HepG2 (cell line): ENCODE results near the gene RBM27. TPM values are rescaled to one million over a fixed set of nuclear protein-coding genes. Genes with fewer than 3 reads are reported as not detected.

Source experiments
- ATAC-seq: fragments of 200-7000 bp; cut with Tn5 transposase; 3 replicates; pipeline ENCODE4 v1.9.1; 2020; ENCODE audit warnings: mild to moderate bottlenecking, moderate library complexity
- BruUV-seq: library from RNA; stranded (reverse); fragments of 400-500 nt; replicated peaks from 2 replicates; lab custom pipeline; 2021; lab: Mats Ljungman, UMichigan
- CTCF ChIA-PET: fragments of 300-600 bp; formaldehyde crosslinking; extraction: SDS; loops from one replicate; lab custom pipeline; 2021; ENCODE audit warnings: low total read pairs, inconsistent platforms, low intra/inter-chr PET ratio; lab: Yijun Ruan, JAX
- POLR2A ChIA-PET: fragments of 350-600 bp; sonication (Branson Sonifier 250); formaldehyde crosslinking; loops from one replicate; lab custom pipeline; 2020; ENCODE audit warnings: antibody characterized with exemption, inconsistent platforms; lab: Yijun Ruan, JAX
- DNase-seq: peaks from one replicate; pipeline ENCODE4 v3.0.0-alpha.2; 2015; ENCODE audit warnings: low spot score
- FAIRE-seq: peaks from 3 replicates; lab custom pipeline; 2011; peaks lifted over from hg19 to GRCh38; lab: Jason Lieb, UNC
- H2AFZ ChIP-seq: one replicate; pipeline ENCODE4 v1.6.1; 2011; ENCODE audit warnings: low read length, inconsistent platforms
- H3K27ac ChIP-seq: fragments of 300-600 bp; 3 replicates; pipeline ENCODE4 v1.8.0; 2011; ENCODE audit warnings: mixed run types, mild to moderate bottlenecking, mixed read lengths, low read length, inconsistent platforms; ENCODE audit not compliant: insufficient read depth; ENCODE audit errors: extremely low read length
- H3K27me3 ChIP-seq, 2 experiments: fragments of 200-600 bp in 1 of 2; 2 replicates in 1 of 2; 3 replicates in 1 of 2; pipeline versions ENCODE4 v1.6.0 to v1.8.0; 2011; ENCODE audit warnings: low read length in 2 of 2, mild to moderate bottlenecking in 2 of 2, moderate library complexity in 2 of 2, inconsistent platforms in 1 of 2; ENCODE audit not compliant: insufficient read depth in 2 of 2, control insufficient read depth in 1 of 2
- H3K36me3 ChIP-seq, 2 experiments: fragments of 200-600 bp in 1 of 2; replicated peaks in 1 of 2; 2 replicates in 1 of 2; 3 replicates in 1 of 2; pipeline versions ENCODE4 v1.5.1 to v1.8.0; 2011; ENCODE audit warnings: low read length in 2 of 2, inconsistent platforms in 1 of 2; ENCODE audit not compliant: insufficient read depth in 2 of 2, control insufficient read depth in 1 of 2
- H3K4me1 ChIP-seq: 2 replicates; pipeline ENCODE4 v1.5.1; 2012; ENCODE audit warnings: low read length, inconsistent platforms; ENCODE audit not compliant: insufficient read depth
- H3K4me2 ChIP-seq: 2 replicates; pipeline ENCODE4 v1.6.0; 2011; ENCODE audit warnings: low read depth, low read length, inconsistent platforms
- H3K4me3 ChIP-seq, 3 experiments: fragments of 200-600 bp in 1 of 3; sonication (generic), shearing (Covaris generic) in 1 of 3; replicated peaks in 1 of 3; 2 replicates each; pipeline ENCODE4 v1.5.1; 2011 to 2016; ENCODE audit warnings: low read length in 3 of 3, inconsistent platforms in 2 of 3, low read depth in 2 of 3, mild to moderate bottlenecking in 2 of 3, control low read depth in 1 of 3, mixed read lengths in 1 of 3; ENCODE audit not compliant: insufficient read depth in 1 of 3
- H3K79me2 ChIP-seq: one replicate; pipeline ENCODE4 v1.6.1; 2011; ENCODE audit warnings: low read length, inconsistent platforms; ENCODE audit not compliant: insufficient read depth
- H3K9ac ChIP-seq: 2 replicates; pipeline ENCODE4 v1.6.0; 2011; ENCODE audit warnings: mild to moderate bottlenecking, low read depth, low read length, inconsistent platforms; ENCODE audit not compliant: insufficient read depth
- H3K9me3 ChIP-seq: 2 replicates; pipeline ENCODE4 v1.5.1; 2012; ENCODE audit warnings: mild to moderate bottlenecking, low read length
- H4K20me1 ChIP-seq: 2 replicates; pipeline ENCODE4 v1.6.0; 2011; ENCODE audit warnings: inconsistent platforms, mild to moderate bottlenecking, low read length, moderate library complexity; ENCODE audit not compliant: insufficient read depth
- BATF2 ChIP-seq: sonication (generic); formaldehyde crosslinking; IDR thresholded peaks from 2 replicates; pipeline ENCODE4 v1.8.0; 2022; ENCODE audit warnings: mild to moderate bottlenecking, missing genetic modification reagents, moderate library complexity
- HOMEZ ChIP-seq: IDR thresholded peaks from 2 replicates; pipeline ENCODE4 v1.6.1; 2016; ENCODE audit warnings: low read depth
- ISL2 ChIP-seq: sonication (generic); formaldehyde crosslinking; IDR thresholded peaks from 2 replicates; pipeline ENCODE4 v1.5.0; 2020; ENCODE audit warnings: missing genetic modification reagents
- RFXAP ChIP-seq: sonication (generic); formaldehyde crosslinking; IDR thresholded peaks from 2 replicates; pipeline ENCODE4 v1.4.0; 2020; ENCODE audit warnings: missing genetic modification reagents, borderline replicate concordance
- TFDP2 ChIP-seq: sonication (generic); formaldehyde crosslinking; IDR thresholded peaks from 2 replicates; pipeline ENCODE4 v1.4.0; 2020; ENCODE audit warnings: missing genetic modification reagents
- ZNF530 ChIP-seq: sonication (generic); formaldehyde crosslinking; IDR thresholded peaks from 2 replicates; pipeline ENCODE4 v1.5.0; 2020; ENCODE audit warnings: low read depth, mild to moderate bottlenecking, missing genetic modification reagents
- WGBS: methylation state at CpG from one replicate; pipeline ENCODE4 v1.1.6; 2017; ENCODE audit warnings: low lambda C conversion rate; 5-methylcytosine and 5-hydroxymethylcytosine counted together
- in situ Hi-C: cut with HindIII; loops from 2 replicates; pipeline ENCODE4 v1.10.0; 2017; ENCODE audit warnings: low pct_unique_long_range_greater_than_20kb; ENCODE audit not compliant: extremely low pct_ligation_motif_present
- intact Hi-C: fragments of 100-400 bp; cut with micrococcal nuclease; formaldehyde crosslinking; loops from one replicate; pipeline ENCODE4 v1.10.0; 2022; ENCODE audit not compliant: unreplicated experiment
- polyA plus RNA-seq, 8 experiments: library from polyadenylated mRNA; depleted of rRNA in 3 of 8; stranded (reverse) in 7 of 8; unstranded in 1 of 8; fragments of >200 nt; fragmentation: Illumina TruSeq in 4 of 8; extraction: Trizol in 4 of 8; gene quantifications; 2 replicates each; pipeline versions ENCODE4 v1.2.1 to v1.2.3, GENCODE V29; 2011 to 2016; ENCODE audit warnings: low read depth in 4 of 8, missing spikeins in 1 of 8, mixed read lengths in 1 of 8; ENCODE audit not compliant: insufficient read depth in 1 of 8
- total RNA-seq, 5 experiments: library from RNA; depleted of rRNA; stranded (reverse); fragments of >200 nt; fragmentation: Illumina TruSeq; extraction: Trizol; gene quantifications; 2 replicates each; pipeline ENCODE4 v1.2.3, GENCODE V29; 2016; ENCODE audit warnings: low read depth in 1 of 5

Gene RBM27
- total and polyA plus RNA-seq, 2 of the 13 experiments (the other 11 are each of a cell fraction or from before 2014, with no cell fraction given): 12.9 to 23.4 TPM

- intact Hi-C loops: no loop called here
- no TSS peak for BruUV-seq
- WGBS: 97% methylated on average over 3 of the region's 3 CpGs
- H3K4me2 ChIP-seq: no peak overlapping the region
- H2AFZ ChIP-seq: no peak overlapping the region
- no peak for ATAC-seq
- no peak for FAIRE-seq
- TF ChIP-seq TFDP2 (CRISPR knock-in tag) (no peak), BATF2 (no peak), ZNF530 (CRISPR knock-in tag) (no peak), RFXAP (CRISPR knock-in tag) (no peak), ISL2 (CRISPR knock-in tag) (no peak), HOMEZ (no peak)
- H3K4me3 ChIP-seq: no peak overlapping the region
- H3K9ac ChIP-seq: no peak overlapping the region
- no peaks in the 10 kb centered on the region for H3K27me3 ChIP-seq
- in situ Hi-C loops: no loop called here
- no peak for DNase-seq
- 0 out of 2 replicates have a peak, but pooled peaks cover 6% of the 10 kb centered on the region for H3K4me1 ChIP-seq
- peaks cover 36% of the 10 kb centered on the region for H3K79me2 ChIP-seq
- no peak overlapping the region for H3K27ac ChIP-seq
- H3K9me3 ChIP-seq: no peaks in the 10 kb centered on the region
- ChIA-PET POLR2A (interaction anchor here (1.5 kb wide), 1 partner anchor 18 kb away, joined by 6 read pairs; the partner anchor contains the start of gene RBM27), CTCF (no interaction called here)
- no peaks in the 10 kb centered on the region; the same call in 1 of the 2 replicates for H4K20me1 ChIP-seq
- peaks cover 10 to 35% of the 10 kb centered on the region in 2 experiments; a peak in 3 of 5 replicates for H3K36me3 ChIP-seq
These were observed 17.8 kb downstream of the RBM27 start for GRCh38 chr5:146221234-146221633.
